Parathyroid adenoma (tissue), 2 donors: ENCODE results near the gene IL19.

Experiments used
- H2AFZ ChIP-seq: fragments of 300-600 bp; sonication (generic); one replicate; pipeline ENCODE4 v1.7.0; 2017; ENCODE audit warnings: antibody characterized with exemption, mild to moderate bottlenecking
- H3K27ac ChIP-seq: fragments of 300-600 bp; sonication (generic); one replicate; pipeline ENCODE4 v1.7.0; 2017
- H3K27me3 ChIP-seq: fragments of 300-600 bp; sonication (generic); one replicate; pipeline ENCODE4 v1.7.0; 2017; ENCODE audit warnings: low read length; ENCODE audit not compliant: control insufficient read depth, insufficient read depth
- H3K36me3 ChIP-seq: fragments of 300-600 bp; sonication (generic); one replicate; pipeline ENCODE4 v1.7.0; 2017; ENCODE audit warnings: low read length; ENCODE audit not compliant: control insufficient read depth, insufficient read depth
- H3K4me1 ChIP-seq: fragments of 300-600 bp; sonication (generic); one replicate; pipeline ENCODE4 v1.7.0; 2017; ENCODE audit warnings: control low read depth
- H3K4me2 ChIP-seq: fragments of 300-600 bp; sonication (generic); one replicate; pipeline ENCODE4 v1.7.0; 2017; ENCODE audit warnings: low read length
- H3K4me3 ChIP-seq: fragments of 300-600 bp; sonication (generic); one replicate; pipeline ENCODE4 v1.7.0; 2017; ENCODE audit warnings: low read depth, low read length
- H3K79me2 ChIP-seq: fragments of 300-600 bp; sonication (generic); one replicate; pipeline ENCODE4 v1.7.0; 2017; ENCODE audit warnings: control low read depth
- H3K9ac ChIP-seq: fragments of 300-600 bp; sonication (generic); one replicate; pipeline ENCODE4 v1.7.0; 2017; ENCODE audit warnings: mild to moderate bottlenecking
- H3K9me3 ChIP-seq: fragments of 300-600 bp; sonication (generic); one replicate; pipeline ENCODE4 v1.7.0; 2017; ENCODE audit warnings: low read length; ENCODE audit not compliant: control insufficient read depth
- CTCF ChIP-seq: fragments of 300-600 bp; sonication (generic); IDR thresholded peaks from one replicate; pipeline ENCODE4 v1.7.0; 2017; ENCODE audit warnings: antibody characterized with exemption, mild to moderate bottlenecking
- donor health status: primary hyperparathyroidism.

IL19 gene

GRCh38 chr1:206745301-206745700 is 25.3 kb upstream of the IL19 start:
- H3K4me1 ChIP-seq = no peaks in the 10 kb centered on the region
- H3K79me2 ChIP-seq = no peaks in the 10 kb centered on the region
- H3K9me3 ChIP-seq = no peaks in the 10 kb centered on the region
- no peak overlapping the region for H2AFZ ChIP-seq
- no peaks in the 10 kb centered on the region for H3K27me3 ChIP-seq
- H3K36me3 ChIP-seq = no peaks in the 10 kb centered on the region
- H3K4me2 ChIP-seq = no peak overlapping the region
- TF ChIP-seq CTCF = no peak
- no peak overlapping the region for H3K4me3 ChIP-seq
- no peak overlapping the region for H3K27ac ChIP-seq
- H3K9ac ChIP-seq = no peak overlapping the region

- no peak for TF ChIP-seq CTCF
- Histone ChIP-seq H3K27ac (no peak overlapping the region), H3K9me3 (no peaks in the 10 kb centered on the region)
Measured at GRCh38 chr1:206748348-206749030, 22.1 kb upstream of the IL19 start.

GRCh38 chr1:206751891-206752290 is 18.7 kb upstream of the IL19 start:
- no peaks in the 10 kb centered on the region for H3K36me3 ChIP-seq
- no peak for TF ChIP-seq CTCF
- H3K79me2 ChIP-seq = no peaks in the 10 kb centered on the region
- H3K9ac ChIP-seq = no peak overlapping the region
- H2AFZ ChIP-seq = no peak overlapping the region
- H3K4me2 ChIP-seq = no peak overlapping the region
- H3K4me3 ChIP-seq = no peak overlapping the region
- no peak overlapping the region for H3K27ac ChIP-seq
- no peaks in the 10 kb centered on the region for H3K9me3 ChIP-seq
- no peaks in the 10 kb centered on the region for H3K4me1 ChIP-seq
- no peaks in the 10 kb centered on the region for H3K27me3 ChIP-seq

More at GRCh38 chr1:206748348-206749030, 22.1 kb upstream of the IL19 start:
- no peak overlapping the region for H3K4me2 ChIP-seq
- H3K36me3 ChIP-seq = no peaks in the 10 kb centered on the region
- no peaks in the 10 kb centered on the region for H3K27me3 ChIP-seq
- no peaks in the 10 kb centered on the region for H3K79me2 ChIP-seq
- no peak overlapping the region for H3K4me3 ChIP-seq
- no peak overlapping the region for H2AFZ ChIP-seq
- H3K9ac ChIP-seq = no peak overlapping the region
- H3K4me1 ChIP-seq = no peaks in the 10 kb centered on the region

- no peak for TF ChIP-seq CTCF
- H3K9me3 ChIP-seq = no peaks in the 10 kb centered on the region
- H3K4me3 ChIP-seq = no peak overlapping the region
Measured at GRCh38 chr1:206752481-206752880, 18.1 kb upstream of the IL19 start.

GRCh38 chr1:206753141-206753540 is 17.4 kb upstream of the IL19 start:
- no peaks in the 10 kb centered on the region for H3K27me3 ChIP-seq
- no peaks in the 10 kb centered on the region for H3K79me2 ChIP-seq
- H3K36me3 ChIP-seq = no peaks in the 10 kb centered on the region
- no peak overlapping the region for H3K27ac ChIP-seq
- no peak overlapping the region for H2AFZ ChIP-seq
- no peaks in the 10 kb centered on the region for H3K9me3 ChIP-seq
- no peak overlapping the region for H3K9ac ChIP-seq
- H3K4me2 ChIP-seq = no peak overlapping the region
- no peaks in the 10 kb centered on the region for H3K4me1 ChIP-seq
- H3K4me3 ChIP-seq = no peak overlapping the region
- no peak for TF ChIP-seq CTCF

More at GRCh38 chr1:206752481-206752880, 18.1 kb upstream of the IL19 start:
- Histone ChIP-seq H3K4me1 (no peaks in the 10 kb centered on the region), H3K36me3 (no peaks in the 10 kb centered on the region), H3K79me2 (no peaks in the 10 kb centered on the region), H3K27ac (no peak overlapping the region), H3K4me2 (no peak overlapping the region), H3K27me3 (no peaks in the 10 kb centered on the region), H2AFZ (no peak overlapping the region), H3K9ac (no peak overlapping the region)
